ENCODE data around the gene GRIN2B.

GRIN2B gene

GRCh38 chr12:13981296-13981962 is at the start of gene GRIN2B:
TSS of gene GRIN2B (minus strand) at chr12:13981602. CDS start at chr12:13866208, 115,394 bp downstream.
- peak; percentile 62 for FAIRE-seq
- DNase-seq (ENCODE audit: low spot score), result peak; percentile 62

- FAIRE-seq, result peak; percentile 42
- DNase-seq (ENCODE audit: low spot score), result no peak
Observed at GRCh38 chr12:14026537-14026936, 45.1 kb upstream of the GRIN2B start.

- FAIRE-seq, result no peak
Observed at GRCh38 chr12:14024591-14024990, 43.2 kb upstream of the GRIN2B start.

GRCh38 chr12:14018080-14018479 is 36.7 kb upstream of the GRIN2B start:
- FAIRE-seq (no peak), DNase-seq (ENCODE audit: low spot score) (no peak)

More at GRCh38 chr12:14024591-14024990, 43.2 kb upstream of the GRIN2B start:
- no peak for DNase-seq (ENCODE audit: low spot score)

- FAIRE-seq (no peak), DNase-seq (ENCODE audit: low spot score) (no peak)
Observed at GRCh38 chr12:14010989-14011388, 29.6 kb upstream of the GRIN2B start.

- FAIRE-seq (no peak), DNase-seq (ENCODE audit: low spot score) (no peak)
Observed at GRCh38 chr12:14007639-14008038, 26.2 kb upstream of the GRIN2B start.

- DNase-seq (ENCODE audit: low spot score) (no peak), FAIRE-seq (peak; percentile 65)
Observed at GRCh38 chr12:13992585-13992984, 11.2 kb upstream of the GRIN2B start.

- FAIRE-seq (peak; percentile 84), DNase-seq (ENCODE audit: low spot score) (no peak)
Observed at GRCh38 chr12:13992106-13992505, 10.7 kb upstream of the GRIN2B start.

GRCh38 chr12:13986031-13986430 is 4.6 kb upstream of the GRIN2B start:
- DNase-seq (ENCODE audit: low spot score) (no peak), FAIRE-seq (no peak)

GRCh38 chr12:13981990-13982389 is 588 bp upstream of the GRIN2B start:
- FAIRE-seq, result no peak
- DNase-seq (ENCODE audit: low spot score), result peak; percentile 49

GRCh38 chr12:13980538-13981295 is 685 bp downstream of the GRIN2B start:
- DNase-seq (ENCODE audit: low spot score), result no peak
- FAIRE-seq, result peak; percentile 90

GRCh38 chr12:13979772-13980378 is 1.5 kb downstream of the GRIN2B start:
- DNase-seq (ENCODE audit: low spot score) (no peak), FAIRE-seq (no peak)

GRCh38 chr12:13978876-13979275 is 2.5 kb downstream of the GRIN2B start:
- FAIRE-seq (no peak), DNase-seq (ENCODE audit: low spot score) (no peak)

GRCh38 chr12:13976880-13977279 is 4.5 kb downstream of the GRIN2B start:
- FAIRE-seq, result no peak

GRCh38 chr12:13976028-13976584 is 5.3 kb downstream of the GRIN2B start:
- no peak for FAIRE-seq

More at GRCh38 chr12:13976880-13977279, 4.5 kb downstream of the GRIN2B start:
- no peak for DNase-seq (ENCODE audit: low spot score)

GRCh38 chr12:13973996-13974395 is 7.4 kb downstream of the GRIN2B start:
- no peak for FAIRE-seq
- no peak for DNase-seq (ENCODE audit: low spot score)

More at GRCh38 chr12:13976028-13976584, 5.3 kb downstream of the GRIN2B start:
- no peak for DNase-seq (ENCODE audit: low spot score)

GRCh38 chr12:13970803-13971202 is 10.6 kb downstream of the GRIN2B start:
- no peak for DNase-seq (ENCODE audit: low spot score)
- no peak for FAIRE-seq

GRCh38 chr12:13968281-13968680 is 13.1 kb downstream of the GRIN2B start:
- DNase-seq (ENCODE audit: low spot score) (no peak), FAIRE-seq (no peak)

GRCh38 chr12:13964666-13965065 is 16.7 kb downstream of the GRIN2B start:
- DNase-seq (ENCODE audit: low spot score), result no peak
- no peak for FAIRE-seq

- no peak for FAIRE-seq
- no peak for DNase-seq (ENCODE audit: low spot score)
Observed at GRCh38 chr12:13962699-13963098, 18.7 kb downstream of the GRIN2B start.

GRCh38 chr12:13961971-13962370 is 19.4 kb downstream of the GRIN2B start:
- FAIRE-seq (no peak), DNase-seq (ENCODE audit: low spot score) (no peak)

Measured in urothelium cell line (cell line).